Umbilical cord (tissue), 2 donors: ENCODE data around the gene PALM2AKAP2. TPM values are rescaled to one million over a fixed set of nuclear protein-coding genes. Genes with fewer than 3 reads are reported as not detected.

Source experiments
- DNase-seq: peaks from one replicate; pipeline ENCODE4 v3.0.0-alpha.2; 2015; ENCODE audit warnings: low spot score
- total RNA-seq: library from RNA; depleted of rRNA; stranded (reverse); fragments of >200 nt; gene quantifications from one replicate; pipeline ENCODE4 v1.2.3, GENCODE V29; 2014; ENCODE audit warnings: low replicate concordance; ENCODE audit not compliant: insufficient read depth

The PALM2AKAP2 gene
- total RNA-seq, 1 donor from 2014 or later = 17.8 TPM

DNA sequence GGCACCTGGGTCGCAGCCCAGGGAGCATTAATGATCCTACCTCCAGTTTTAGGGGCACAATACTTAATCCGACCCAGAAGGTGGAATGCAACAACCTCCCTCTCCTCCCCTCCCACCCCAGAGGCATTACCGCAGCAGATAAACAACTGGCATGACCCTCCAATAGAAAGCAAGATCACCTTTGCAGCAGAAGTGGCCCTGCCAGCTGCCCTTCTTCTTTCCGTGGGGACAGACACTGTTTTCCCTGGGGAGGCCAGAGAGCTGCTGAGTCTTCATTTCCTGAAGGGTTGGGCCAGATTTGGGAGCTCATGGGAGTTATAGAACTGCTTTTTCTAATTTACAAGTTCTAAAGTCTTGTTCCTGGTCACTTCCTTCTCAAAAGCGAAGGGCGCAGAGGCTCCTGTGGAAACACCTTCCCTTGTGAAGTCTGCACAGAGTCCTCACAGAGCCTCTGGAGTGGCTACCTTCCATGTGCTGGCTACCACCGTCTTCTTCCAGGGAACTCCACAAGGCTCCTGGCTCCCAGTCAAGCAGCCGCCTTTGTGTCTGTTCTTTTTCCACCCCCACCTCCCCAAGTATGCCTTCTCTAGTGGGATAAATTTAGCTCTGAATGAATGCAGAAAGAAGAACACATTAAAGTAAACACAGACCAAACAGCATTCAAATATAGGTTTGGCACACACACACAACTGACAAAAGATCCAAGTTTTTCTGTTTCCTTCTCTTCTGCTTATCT lies 8.0 kb upstream of the PALM2AKAP2 start:
- peak; percentile 89 for DNase-seq

DNA sequence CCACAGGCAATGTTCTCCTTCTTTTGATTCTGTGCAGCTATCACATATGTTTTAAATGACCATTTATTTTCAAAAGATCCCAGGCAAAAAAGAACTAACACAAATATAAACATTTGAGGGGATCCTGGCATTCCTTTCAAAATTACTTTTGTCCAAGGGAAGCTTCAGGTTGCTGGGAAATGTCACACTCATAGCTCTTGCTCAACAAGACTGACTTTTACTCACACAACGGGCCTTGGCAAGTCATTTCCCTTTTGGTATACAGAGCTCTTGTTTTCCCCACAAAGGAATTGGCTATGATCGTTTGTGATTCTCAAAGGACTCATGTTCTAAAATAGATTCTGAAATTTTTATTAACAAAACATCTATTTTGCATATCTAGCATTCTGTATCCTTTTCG lies 4.5 kb upstream of the PALM2AKAP2 start:
- DNase-seq = no peak

DNA sequence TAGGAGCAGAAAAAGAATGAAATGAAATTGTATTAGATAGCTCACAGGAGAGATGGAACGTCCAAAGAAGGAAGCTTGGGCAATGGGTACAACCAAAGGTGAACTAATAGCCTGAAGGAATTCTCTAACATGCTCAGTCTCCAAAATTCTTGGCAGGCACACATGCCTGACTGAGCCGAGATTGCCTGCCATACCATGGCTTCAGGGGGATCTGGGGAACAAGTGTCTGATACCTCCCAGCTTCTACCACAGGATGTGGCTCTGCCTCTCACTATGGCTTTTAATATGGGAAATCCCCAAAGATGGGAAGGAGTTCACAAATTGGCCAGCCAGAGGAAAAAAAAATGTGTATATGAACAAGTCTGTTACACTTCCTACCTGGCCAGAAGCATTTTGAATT lies 3.6 kb upstream of the PALM2AKAP2 start:
- DNase-seq = no peak

DNA sequence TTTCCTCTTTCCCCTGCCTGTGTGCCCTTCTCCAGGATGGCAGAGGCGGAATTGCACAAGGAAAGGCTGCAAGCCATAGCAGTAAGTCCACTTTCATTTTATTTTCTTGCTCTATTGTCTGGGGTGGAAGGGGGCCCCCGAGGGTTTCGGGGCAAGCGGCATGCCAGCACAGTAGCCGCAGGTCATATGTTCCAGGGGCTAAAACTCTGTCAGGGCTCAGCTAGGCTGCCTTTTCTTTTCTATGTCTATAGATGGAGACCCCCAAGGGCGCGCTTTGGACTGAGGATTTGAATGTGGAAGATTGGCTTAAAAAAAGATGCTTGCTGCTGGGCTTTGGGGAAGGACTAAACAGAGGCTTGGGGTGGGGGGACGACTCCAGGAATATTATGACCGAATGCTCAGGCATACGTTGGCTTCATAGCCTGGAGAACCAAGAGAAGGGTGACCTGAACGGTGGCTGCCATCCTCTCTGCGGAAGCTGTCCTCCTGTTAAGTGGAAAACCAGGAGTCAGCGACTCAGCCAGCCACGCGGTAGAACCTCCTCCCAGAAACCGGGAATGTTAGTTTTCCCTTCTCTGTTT lies 545 bp downstream of the PALM2AKAP2 start:
- DNase-seq = peak; percentile 21

DNA sequence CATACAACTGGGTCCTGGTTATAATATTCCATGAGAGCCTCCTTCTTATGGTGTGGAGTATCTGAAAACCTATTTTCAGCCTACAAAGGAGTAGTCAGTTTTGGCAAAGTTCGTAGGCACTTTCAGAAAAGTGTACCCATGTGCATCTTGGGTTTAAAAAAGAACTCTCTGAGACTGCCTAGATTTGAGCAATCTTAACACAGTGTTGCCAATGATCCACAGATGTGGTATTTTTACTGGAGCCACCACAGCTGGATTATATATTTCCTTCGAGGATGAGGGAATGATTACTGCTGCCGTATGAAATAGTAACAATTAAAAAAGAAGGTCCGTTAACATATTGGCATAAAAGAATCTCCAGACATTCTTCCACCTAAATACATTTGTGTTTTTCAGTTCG lies 1.1 kb downstream of the PALM2AKAP2 start:
- DNase-seq = no peak

DNA sequence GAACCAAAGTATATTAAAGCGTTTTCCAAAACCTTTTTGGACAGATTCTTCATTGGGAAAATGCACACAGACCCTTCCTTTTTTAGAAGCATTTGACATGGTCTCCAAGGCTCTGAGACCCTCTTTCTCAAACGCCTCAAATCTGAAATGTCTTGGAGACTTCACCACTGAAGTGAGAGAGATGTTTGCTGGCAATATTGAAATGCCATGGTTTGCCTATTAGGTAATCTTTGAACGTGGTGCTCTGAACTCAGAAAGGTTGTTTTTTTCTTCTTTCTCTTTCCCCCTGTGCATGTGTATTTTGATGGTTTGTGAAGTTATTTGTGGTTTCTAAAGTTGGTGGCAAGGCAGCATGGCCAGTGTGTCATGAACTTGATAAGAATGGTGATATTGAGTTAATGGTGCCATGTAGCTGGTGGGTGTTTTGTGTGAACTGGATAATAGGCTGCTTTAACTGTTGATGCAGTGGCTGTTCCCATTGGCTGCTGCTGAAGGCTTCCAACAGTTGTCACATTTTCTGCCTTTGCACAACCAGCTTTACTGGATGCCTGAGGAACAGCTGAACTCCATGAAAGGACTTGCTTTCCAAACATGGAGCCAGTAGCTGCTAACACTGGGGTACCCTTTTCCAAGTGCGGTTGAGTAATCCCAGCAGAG lies 1.7 kb downstream of the PALM2AKAP2 start:
- peak; percentile 46 for DNase-seq

DNA sequence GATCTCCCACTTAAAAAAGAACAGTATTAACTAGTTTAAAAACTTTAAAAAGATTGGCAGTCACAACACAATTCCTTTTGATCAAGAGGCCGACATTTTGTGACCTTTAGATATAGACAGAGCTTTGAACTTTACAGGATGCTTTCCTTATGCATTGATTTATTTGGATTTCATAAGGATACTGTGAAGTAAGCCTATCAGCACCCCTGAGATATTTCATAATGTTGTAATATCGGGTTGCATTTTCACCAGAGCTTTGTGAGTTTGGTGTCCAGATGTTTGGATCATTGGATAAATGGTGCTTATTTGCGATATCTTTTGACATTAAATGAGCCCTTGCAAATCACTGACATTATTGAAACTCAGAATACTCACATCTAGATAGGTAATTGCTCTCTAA lies 7.7 kb downstream of the PALM2AKAP2 start:
- peak; percentile 40 for DNase-seq

DNA sequence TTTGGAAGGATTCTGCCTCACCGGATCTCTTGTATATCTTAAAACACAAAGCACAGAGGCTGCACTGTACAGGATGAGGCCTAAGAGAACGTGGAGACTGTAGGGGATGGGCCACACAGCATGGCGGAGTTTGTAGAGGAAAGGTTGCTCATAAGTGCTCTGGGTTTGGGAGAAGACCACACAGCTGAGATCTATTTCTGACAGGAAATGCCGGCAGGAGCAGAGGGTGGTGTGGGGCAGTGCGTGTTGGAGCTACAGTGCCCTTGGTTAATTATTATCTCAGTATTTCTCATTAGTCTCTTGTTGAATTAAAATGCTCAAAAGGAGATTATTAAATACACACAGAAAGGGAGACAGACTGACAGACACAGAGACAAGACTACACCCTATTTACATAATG lies 9.6 kb downstream of the PALM2AKAP2 start:
- no peak for DNase-seq

DNA sequence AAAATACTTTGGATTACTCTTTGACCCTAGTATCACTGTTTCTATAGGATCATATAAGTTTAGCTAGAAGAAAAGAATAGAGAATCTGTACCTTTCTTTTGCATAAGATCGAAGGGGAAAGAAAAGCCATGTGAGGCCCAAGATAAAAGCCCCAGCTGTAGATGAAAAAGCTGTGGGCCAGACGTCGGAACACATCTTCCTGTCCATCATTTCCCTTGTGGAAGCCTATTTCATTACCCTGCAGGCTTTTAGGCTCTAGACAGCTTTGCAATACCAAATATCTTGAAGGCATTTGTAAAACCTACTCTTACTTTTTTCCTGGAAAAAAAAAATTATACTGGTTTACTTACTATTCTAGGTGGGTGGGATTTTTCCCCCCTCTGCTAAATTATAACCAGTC lies 10.0 kb downstream of the PALM2AKAP2 start:
- DNase-seq = peak; percentile 70

DNA sequence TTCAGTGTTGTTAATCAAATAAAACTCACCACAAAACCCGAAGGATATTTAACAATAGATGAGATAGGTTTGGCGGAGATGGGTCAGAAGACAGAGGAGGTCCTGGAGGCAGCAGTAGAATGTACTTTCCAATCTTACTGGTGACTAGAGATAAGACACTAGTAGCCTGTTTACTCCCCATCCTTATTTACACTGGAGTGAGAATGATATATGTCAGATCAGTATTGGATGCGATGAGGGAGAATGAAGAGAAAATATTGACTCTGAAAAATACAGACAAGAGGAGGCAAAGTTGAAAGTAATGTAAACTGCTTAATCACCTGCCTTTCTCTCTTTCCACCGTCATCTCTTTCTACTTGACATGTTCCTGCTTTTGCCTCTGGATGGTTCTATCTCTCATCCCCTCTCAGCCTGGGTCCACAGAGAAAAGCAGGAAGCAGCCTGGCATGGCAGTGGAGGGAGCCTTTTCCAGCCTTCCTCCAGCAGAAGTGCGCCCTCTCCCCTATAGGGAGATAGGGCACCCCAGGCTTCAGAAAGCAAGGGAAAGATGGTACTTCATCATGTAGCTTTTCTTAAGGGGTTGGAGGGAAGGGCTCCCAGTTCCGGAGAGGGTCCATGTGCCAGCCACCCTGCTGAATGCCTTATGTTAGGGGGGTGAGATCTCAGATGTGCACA lies 11.1 kb downstream of the PALM2AKAP2 start:
- DNase-seq = no peak

DNA sequence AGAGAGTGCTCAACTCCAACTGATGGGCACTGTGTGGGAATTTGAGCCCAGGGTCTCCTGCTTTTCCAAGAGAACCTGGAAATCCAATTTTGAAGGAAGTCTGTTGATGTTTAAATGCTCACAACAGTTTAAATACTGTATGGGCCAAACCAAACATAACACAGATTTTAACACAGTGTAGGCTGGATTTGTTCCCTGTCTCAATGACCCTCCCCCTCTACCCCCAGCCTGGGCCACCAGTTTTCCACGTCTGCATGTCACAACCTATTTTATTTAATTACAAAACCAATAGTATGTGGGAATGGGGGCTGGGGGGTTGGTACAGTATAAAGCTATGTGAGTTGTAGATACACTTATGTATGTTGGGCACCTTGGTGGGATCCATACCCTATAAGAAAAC lies 11.7 kb downstream of the PALM2AKAP2 start:
- DNase-seq = no peak

DNA sequence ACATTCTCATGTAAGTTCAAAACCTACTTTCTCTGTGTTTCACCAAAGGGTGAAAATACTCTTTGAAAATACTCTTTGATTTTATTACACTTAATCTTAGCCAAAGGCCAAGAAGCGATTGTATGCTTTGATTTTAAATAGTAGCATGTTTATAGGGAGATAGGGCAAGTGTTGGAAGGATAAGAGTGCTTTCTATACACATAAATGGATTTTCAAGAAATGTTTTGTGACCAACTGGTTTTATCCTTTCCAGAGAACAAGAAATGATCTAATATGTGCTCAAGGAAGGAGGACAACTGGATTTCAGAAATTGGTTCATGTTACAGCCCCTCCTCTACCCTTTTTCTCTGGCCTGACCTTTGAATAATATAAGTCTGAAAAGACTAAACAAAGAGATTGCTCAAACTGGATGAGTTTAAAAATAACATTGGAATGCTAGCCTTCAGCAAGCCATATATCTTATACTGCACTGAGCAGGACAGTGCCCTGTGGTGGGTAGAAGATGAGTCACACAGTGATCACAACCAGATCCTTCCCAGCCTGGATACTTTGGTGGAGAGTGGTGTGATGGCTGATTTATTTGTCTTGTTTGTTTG lies 13.1 kb downstream of the PALM2AKAP2 start:
- DNase-seq = peak; percentile 94

DNA sequence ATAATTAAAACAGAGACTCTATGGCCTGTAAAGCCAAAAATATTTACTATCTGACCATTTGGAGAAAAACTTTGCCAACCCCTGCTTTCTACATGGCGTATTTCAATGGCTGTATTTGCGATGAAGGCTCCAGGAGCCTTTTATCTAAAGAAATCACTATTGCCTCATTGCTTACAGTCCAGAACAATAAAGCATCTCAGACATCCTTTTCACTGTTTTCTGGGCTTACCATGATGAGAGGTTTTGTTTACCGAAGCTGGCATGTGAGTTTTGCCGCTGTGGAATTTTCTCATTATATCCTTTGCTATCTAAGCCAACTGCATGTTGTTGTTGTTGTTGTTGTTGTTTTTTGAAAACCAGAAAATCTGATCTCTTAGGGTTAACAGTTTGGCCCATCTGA lies 13.9 kb downstream of the PALM2AKAP2 start:
- no peak for DNase-seq

DNA sequence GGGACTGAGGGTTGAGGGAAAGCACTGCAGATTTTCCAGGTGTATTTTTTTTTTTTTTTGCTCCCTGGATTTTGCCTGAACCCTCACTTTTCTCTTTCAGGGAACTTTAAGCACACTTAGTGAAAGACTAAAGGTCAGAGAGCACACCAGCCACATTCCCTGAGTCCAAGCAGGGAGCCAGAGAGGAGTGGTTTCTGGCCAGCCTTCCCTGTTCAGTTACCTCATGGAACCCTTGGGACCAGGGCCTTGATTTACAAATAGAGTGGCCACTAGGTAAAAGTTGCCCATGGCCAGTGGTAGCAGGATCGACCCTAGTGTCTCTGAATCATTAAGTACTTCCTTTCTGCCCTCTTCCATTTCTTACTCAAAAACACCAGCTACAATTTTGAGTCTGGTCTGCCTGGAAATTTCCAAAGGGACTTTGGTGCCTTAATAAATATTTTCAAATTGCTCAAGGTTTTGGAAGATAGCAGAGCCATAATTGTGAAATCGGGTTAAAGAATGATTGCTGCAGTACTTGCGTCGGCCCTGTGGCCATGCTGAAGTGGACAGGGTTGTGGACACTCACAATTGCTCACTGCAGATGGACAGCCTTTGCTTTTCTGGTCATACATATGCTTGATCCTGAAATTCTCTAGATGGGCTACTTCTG lies 14.5 kb downstream of the PALM2AKAP2 start:
- DNase-seq = no peak

DNA sequence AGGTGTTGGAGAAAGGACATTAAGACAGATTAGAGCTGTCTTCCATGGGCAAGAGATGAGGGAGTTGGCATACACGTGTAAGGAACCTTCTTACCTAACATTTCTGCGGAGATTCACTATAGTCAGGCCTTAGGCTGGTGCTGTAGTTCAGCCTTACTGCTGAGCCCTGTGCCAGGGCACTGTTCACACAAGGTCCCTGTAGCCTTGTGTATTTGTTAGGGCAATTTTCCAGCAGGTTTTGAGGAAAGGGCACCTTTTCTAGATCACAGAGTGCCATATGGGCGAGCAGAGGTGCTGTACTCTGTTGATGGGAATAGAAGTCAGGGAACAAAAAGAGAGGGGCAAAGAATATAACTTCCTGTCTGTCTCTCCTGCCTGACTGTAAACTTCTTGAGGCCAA lies 15.6 kb downstream of the PALM2AKAP2 start:
- DNase-seq = no peak

DNA sequence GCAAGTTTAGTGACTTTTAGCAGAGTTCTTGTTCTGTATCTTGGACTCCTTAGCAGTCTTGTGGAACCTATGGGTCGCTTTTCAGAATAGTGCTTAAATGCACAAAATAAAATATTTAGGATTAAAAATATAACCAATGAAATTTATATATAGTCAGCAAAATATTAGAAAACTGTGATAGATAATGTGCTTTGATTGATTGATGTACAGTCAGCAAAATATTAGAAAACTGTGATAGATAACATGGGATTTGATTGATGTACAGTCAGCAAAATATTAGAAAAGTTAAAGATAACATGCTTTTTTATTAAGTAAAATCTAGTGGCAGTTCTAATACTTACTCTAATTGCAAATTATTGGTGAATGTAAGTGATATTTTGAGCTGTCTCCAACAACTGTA lies 16.1 kb downstream of the PALM2AKAP2 start:
- DNase-seq = no peak

DNA sequence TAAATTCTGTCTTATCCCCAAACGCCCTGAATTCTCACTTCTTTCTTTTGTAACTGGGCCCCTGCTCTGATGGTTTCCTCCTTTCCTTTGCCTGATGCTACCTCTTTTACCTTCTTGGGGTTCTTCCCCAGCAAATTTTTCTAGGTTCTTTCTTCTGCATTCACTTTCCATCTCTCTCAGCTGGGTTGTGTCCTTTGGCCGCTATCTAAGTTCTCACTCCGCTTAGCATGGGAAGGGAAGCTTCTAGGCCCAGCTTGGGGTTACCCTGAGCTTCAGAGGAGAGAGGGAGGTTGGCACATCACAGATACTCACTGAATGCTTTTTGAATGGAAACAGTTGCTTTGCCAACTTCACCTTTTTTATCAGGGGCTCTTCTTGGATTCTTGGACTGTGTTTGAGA lies 17.0 kb downstream of the PALM2AKAP2 start:
- DNase-seq = no peak

DNA sequence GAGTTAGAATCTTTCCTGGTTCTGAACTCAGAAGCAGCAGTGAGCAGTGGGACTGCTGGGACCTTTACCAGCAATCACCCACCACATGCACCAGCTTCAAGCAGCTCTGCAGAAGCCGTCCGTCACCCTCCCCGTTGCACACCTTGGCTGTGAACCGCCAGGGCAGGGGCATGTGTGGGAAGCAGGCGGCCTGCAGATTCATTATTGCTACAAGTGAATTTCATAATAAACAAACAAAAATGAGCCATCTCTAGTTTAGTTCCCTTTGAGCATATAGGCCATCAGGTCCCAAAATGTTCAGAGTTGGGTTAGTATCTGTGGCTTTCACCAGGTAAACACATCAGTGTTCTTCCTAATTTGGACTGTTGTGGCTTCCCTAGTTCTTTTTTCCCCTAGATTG lies 17.5 kb downstream of the PALM2AKAP2 start:
- DNase-seq = no peak

DNA sequence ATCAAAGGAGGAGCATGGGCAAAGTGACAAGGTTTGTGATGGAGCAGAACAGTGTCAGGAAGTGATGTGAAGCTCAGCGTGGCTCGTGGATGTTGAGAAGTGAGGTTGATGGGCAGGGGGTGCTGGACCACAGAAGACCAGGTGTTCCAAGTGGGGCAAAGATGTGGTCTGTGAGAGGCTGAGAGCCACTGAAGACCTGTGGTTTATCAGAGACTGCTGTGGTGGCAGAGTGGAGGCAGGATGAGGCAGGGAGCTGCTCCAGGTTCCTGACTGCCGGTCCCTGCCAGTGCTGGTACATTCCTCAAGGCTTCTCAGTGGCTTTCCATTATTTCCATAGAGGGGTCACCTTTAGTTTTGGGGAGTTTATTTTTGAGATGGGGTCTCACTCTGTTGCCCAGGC lies 19.1 kb downstream of the PALM2AKAP2 start:
- DNase-seq = no peak

DNA sequence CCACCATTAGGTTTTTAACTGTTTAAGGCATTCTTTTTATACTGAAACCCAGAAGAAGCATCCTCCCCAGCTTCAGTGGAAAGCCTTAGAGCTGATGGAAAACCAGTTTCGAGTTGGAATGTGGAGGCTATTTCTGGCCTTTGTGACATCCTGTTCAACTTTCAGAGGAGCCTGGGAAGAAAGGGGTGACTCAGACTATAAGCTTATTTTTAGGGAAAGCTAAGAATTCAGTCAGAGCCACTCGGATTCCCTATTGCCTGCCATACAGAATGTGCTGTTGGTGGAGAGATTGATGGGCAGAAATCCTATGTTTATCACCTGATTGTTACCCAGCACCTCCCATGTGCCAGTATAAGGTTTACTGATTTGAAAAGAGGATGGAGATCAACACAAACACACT lies 19.8 kb downstream of the PALM2AKAP2 start:
- peak; percentile 77 for DNase-seq

DNA sequence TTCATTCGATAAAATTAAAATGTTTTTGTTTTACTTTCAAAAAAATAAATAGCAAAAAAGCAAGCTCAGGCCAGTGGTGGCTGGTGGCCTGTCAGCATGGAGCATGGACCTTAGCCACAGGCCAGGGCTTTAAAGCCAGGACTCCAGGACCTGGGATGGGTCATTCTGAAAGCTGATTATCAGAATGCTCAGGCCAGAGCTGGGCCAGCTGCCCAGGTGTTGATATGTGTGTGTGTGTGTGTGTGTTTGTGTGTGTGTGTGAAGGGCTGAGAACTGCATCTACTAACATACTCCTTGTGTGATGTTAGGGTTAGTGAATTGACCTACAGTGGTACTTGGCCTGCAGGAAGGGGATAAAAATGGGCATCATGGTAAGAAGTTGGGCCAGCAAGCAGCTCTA lies 21.5 kb downstream of the PALM2AKAP2 start:
- no peak for DNase-seq

DNA sequence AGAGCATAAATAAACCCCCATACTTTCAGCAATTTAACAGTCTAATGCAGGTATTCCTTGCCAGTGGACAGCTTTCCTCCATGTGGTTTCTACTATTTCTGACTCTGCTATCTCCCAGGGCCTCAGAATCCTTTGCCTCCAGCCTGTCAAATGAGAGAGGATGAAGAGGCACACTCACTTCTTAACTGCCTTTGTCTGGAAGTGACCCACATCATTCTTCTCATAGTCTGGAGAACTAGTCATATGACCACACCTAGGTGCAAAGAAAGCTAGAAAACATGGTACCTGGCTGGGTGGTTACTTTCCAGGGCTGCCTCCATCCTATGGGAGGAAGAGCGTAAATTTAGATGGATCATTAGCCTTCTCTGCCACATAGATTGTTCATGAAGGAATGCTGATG lies 22.5 kb downstream of the PALM2AKAP2 start:
- no peak for DNase-seq
